Sigmoid colon (tissue), 4 donors: ENCODE measurements around the gene ANKRD13D.

ENCODE experiments used
- CTCF ChIP-seq, 4 experiments: fragments of 450-650 bp in 3 of 4; fragments of 200-600 bp in 1 of 4; IDR thresholded peaks; one replicate each; pipeline ENCODE4 v1.5.1; 2016 to 2019; ENCODE audit warnings: antibody characterized with exemption in 4 of 4, mild to moderate bottlenecking in 3 of 4, moderate library complexity in 2 of 4
- EP300 ChIP-seq, 4 donors: sonication (generic); formaldehyde crosslinking; IDR thresholded peaks; one replicate each; pipeline ENCODE4 v1.6.1; 2017; ENCODE audit warnings: antibody characterized with exemption in 4 of 4
- POLR2A ChIP-seq, 2 donors: fragments of 450-650 bp; IDR thresholded peaks; one replicate each; pipeline ENCODE4 v1.6.1; 2016; ENCODE audit warnings: antibody characterized with exemption in 2 of 2, mild to moderate bottlenecking in 2 of 2, moderate library complexity in 2 of 2
- POLR2AphosphoS5 ChIP-seq, 4 donors: sonication (generic); formaldehyde crosslinking; IDR thresholded peaks; one replicate each; pipeline ENCODE4 v1.6.1; 2017; ENCODE audit warnings: antibody characterized with exemption in 4 of 4

- TF ChIP-seq POLR2A (IDR thresholded peaks at IDR 0.05) (no peak), POLR2AphosphoS5 (IDR thresholded peaks at IDR 0.05) (no peak), CTCF (IDR thresholded peaks at IDR 0.05) (no peak), EP300 (IDR thresholded peaks at IDR 0.05) (no peak)
Observed at GRCh38 chr11:67242548-67242947, 46.6 kb upstream of the ANKRD13D start.
